Measurements from ENCODE around the gene ZNF609. TPM values are rescaled to one million over a fixed set of nuclear protein-coding genes. Genes with fewer than 3 reads are reported as not detected.
A peak's percentile ranks its signal among the peaks of the same experiment; 100 is the strongest.

ZNF609 gene
- polyA plus RNA-seq, 1 donor from 2014 or later, result 10.2 TPM

DNA sequence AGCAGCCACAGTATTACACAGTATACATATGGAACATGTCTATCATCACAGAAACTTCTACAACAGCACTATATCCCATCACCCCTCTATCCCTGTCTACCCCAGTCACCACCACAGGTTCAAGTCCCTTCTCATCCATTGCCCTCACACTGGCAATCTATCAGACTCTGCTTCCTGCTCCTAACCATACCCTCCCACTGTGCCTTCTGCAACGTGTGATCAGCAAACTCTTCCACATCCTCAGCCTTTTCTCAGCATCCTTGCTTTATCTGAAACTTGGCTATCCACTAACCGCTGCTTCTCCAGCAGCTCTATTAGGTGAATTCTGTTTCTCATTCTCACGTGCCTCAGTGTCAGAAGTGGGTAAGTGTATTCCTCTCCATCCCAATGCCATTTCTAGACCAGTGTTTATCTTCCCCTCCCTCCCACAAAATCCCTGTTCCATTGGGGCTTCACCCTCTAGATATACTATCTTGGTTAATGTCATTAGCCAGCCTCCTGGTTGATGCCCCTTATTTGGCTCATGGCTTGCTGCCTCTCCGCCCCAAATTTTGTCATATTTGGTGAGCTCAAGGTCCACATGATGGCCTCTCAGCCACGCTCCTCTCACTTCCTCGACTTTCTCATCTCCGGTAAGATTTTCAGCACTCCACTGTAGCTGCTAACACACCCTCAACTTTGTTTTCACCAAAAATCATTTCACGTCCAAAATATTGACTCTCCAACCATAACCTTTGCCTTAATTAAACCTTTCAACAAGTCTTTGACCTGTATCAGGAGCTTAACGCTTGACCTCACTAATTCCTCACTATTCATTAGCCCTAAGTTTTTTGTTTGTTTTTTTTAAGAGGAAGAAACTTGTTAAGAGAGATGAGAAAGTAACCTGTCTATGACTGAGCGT lies 245.9 kb downstream of the ZNF609 start:
- Mint-ChIP-seq H3K4me3 (peak overlapping the region in 1 of 4 donors; percentile 73), H3K9me3 (no peaks in the 10 kb centered on the region), H3K4me1 (peaks cover 14 to 21% (median 16%) of the 10 kb centered on the region in 3 donors), H3K36me3 (peaks cover 1% of the 10 kb centered on the region), H3K27me3 (peaks cover 2% of the 10 kb centered on the region), H3K27ac (peak overlapping the region in 1 of 3 donors; percentile 94)

DNA sequence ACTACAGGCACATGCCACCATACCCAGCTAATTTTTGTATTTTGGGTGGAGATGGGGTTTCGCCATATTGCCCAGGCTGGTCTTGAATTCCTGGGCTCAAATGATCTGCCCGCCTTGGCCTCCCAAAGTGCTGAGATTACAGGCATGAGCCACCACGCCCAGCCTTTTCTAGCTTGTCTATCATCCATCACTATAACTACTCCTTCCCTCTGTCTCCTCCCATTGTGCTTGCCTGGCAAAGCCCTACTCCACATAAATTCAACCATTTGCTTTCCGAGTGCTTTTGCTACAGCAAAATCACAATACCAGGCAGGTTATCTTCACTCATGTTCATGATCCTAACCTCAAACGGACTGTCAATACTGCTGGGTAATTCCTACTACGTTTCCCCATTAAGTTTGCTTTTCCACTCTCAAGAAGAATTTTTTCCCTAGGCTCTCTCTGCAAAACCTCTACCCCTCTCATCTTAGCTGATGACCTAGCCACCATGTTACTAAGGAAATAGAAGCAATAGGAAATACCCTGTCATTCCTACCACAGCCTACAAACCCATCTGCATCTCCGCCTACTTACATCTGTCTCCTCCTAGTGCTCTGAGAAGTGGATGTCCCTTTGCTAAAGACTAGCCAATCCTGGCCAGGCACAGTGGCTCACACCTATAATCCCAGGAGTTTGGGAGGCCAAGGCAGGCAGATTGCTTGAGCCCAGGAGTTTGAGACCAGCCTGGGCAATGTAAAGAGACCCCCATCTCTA lies 250.5 kb downstream of the ZNF609 start:
- Mint-ChIP-seq H3K36me3 (peaks cover 1% of the 10 kb centered on the region), H3K4me1 (peaks cover 0 to 6% (median 0%) of the 10 kb centered on the region in 3 donors), H3K27ac (peak overlapping the region in 1 of 3 donors; percentile 32), H3K4me3 (peak overlapping the region in 1 of 4 donors; percentile 65), H3K9me3 (no peaks in the 10 kb centered on the region), H3K27me3 (peaks cover 2% of the 10 kb centered on the region)

DNA sequence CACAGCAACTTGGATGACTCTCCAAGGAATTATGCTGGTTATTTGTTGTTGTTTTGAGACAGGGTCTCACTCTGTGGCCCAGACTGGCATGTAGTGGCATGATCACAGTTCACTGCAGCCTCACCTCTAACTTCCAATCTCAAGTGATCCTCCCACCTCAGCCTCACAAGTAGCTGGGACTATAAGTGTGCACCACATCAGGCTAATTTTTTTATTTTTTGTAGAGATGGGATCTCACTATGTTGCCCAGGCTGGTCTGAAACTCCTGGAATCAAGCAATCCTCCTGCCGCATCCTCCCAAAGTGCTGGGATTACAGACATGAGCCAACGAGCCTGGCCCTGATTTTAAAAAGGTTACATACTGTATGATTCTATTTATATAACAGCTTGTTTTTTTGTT lies 252.0 kb downstream of the ZNF609 start:
- no peaks in the 10 kb centered on the region for H3K9me3 Mint-ChIP-seq
- H3K4me1 Mint-ChIP-seq, result no peaks in the 10 kb centered on the region
- H3K27ac Mint-ChIP-seq, result no peak overlapping the region
- H3K36me3 Mint-ChIP-seq, result peaks cover 1% of the 10 kb centered on the region
- peaks cover 2% of the 10 kb centered on the region for H3K27me3 Mint-ChIP-seq
- H3K4me3 Mint-ChIP-seq, result no peak overlapping the region

DNA sequence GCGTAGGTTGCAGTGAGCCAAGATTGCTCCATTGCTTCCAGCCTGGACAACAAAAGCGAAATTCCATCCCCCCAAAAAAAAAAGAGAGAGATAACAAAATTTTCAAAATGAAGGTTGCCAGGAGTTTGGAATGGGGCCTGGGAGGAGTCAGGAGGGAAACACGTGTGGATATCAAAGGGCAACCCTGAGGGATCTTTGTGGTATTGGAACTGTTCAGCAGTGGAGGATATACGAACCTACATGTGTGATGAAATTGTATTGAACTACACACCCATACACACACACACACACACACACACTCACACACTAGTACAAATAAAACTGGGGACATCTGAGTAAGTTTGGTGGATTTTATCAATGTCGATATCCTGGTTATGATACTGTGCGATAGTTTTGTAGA lies 253.2 kb downstream of the ZNF609 start:
- Mint-ChIP-seq H3K4me3 (no peak overlapping the region), H3K27me3 (peaks cover 2% of the 10 kb centered on the region), H3K9me3 (no peaks in the 10 kb centered on the region), H3K36me3 (no peaks in the 10 kb centered on the region), H3K27ac (no peak overlapping the region), H3K4me1 (no peaks in the 10 kb centered on the region)

DNA sequence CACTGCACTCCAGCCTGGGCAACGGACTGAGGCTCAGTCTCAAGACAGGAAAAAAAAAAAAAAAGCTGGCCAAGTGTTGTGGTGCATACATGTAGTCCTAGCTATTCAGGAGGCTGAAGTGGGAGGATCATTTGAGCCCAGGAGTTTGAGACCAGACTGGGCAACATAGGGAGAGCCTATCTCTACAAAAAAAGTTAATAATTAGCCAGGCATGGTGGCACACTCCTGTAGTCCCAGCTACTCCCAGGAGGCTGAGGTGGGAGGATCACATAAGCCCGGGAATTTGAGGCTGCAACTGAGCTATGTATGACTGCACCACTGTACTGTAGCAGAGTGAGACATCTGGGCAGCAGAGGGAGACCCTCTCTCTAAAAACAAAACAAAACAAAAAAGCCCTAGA lies 256.1 kb downstream of the ZNF609 start:
- no peak overlapping the region for H3K27ac Mint-ChIP-seq

DNA sequence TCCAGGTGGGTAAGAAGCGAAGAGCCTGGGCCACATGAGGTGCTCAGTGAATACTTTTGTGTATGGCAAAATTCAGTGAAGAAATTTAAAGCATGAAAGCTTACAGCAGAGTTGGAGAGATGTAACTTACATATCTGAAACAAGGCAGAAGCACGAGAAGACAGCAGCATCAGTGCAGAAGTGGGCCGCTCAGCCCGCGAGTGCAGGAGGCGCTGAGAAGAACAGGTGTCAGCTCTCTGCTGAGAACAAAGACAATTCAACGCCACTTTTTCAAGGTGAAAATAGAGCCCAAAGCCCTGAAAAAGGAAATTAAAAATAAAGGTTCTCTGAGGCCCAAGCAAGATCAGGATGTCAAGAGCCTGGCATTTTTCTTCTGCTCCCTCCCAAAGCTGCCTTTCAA lies 256.8 kb downstream of the ZNF609 start:
- no peaks in the 10 kb centered on the region for H3K36me3 Mint-ChIP-seq
- no peaks in the 10 kb centered on the region for H3K4me1 Mint-ChIP-seq
- H3K9me3 Mint-ChIP-seq, result no peaks in the 10 kb centered on the region
- H3K4me3 Mint-ChIP-seq, result no peak overlapping the region
- H3K27me3 Mint-ChIP-seq, result no peaks in the 10 kb centered on the region
- no peak overlapping the region for H3K27ac Mint-ChIP-seq

More for the DNA sequence above, 256.1 kb downstream of the ZNF609 start:
- Mint-ChIP-seq H3K27me3 (no peaks in the 10 kb centered on the region), H3K4me1 (no peaks in the 10 kb centered on the region), H3K4me3 (no peak overlapping the region), H3K36me3 (no peaks in the 10 kb centered on the region), H3K9me3 (no peaks in the 10 kb centered on the region)

DNA sequence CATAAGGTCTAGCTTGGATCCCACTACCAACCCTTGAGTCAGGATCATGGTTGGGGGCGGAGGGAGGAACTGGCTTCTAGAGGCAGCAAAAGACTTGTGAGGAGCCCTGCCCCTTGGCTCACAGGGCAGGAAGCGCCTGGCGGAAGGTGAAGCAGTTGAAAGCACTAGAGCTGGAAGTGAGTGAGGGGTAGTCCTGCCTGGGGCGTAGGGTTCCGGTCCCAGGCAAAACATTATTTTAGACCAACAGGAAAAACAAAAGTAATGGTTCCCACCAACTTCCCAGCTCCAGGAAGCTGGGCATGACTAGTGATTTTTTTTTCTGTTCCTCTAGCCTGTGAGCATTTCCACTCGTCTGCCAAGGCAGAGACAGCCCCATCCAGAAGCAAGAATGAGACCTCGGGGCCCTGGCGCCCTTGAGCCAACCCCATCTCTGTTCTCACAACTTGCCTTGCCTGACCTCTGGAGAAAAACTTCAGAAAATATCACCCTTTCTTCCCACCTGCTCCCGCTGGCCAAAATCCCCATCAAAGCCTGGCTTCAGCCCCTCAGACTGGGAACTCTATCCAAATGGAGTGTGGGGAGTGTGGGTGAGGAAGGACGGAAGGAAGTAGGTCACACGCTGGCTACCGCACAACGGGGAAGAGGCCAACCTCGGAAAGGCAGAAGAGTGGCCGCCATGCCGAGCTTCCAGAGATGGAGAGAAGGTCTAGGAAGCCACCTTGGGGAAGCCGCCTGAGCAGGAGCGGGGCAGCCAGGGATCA lies 257.5 kb downstream of the ZNF609 start:
- Mint-ChIP-seq H3K4me3 (no peak overlapping the region), H3K4me1 (no peaks in the 10 kb centered on the region), H3K27ac (no peak overlapping the region), H3K36me3 (no peaks in the 10 kb centered on the region), H3K9me3 (no peaks in the 10 kb centered on the region), H3K27me3 (no peaks in the 10 kb centered on the region)

DNA sequence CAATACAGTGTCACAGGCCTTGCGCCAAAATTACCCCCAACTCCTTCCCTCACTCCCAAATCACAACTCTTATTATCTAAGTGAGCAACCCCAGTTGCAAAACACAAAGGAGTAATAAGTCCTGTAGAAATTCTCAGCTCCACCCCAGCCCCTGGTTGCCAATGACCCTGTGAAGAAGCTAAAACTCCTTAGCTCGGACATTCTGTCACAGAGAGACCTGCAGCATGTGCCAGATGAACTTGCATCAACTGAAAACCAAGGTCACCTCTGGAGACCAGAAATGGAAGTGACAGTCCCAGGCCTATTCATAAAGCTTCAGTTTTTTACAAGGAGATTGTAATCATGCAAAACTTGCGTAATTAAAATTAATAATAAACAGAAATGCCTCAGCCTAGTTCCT lies 259.8 kb downstream of the ZNF609 start:
- Mint-ChIP-seq H3K36me3 (no peaks in the 10 kb centered on the region), H3K4me3 (no peak overlapping the region), H3K27ac (no peak overlapping the region), H3K9me3 (no peaks in the 10 kb centered on the region), H3K27me3 (no peaks in the 10 kb centered on the region), H3K4me1 (no peaks in the 10 kb centered on the region)

DNA sequence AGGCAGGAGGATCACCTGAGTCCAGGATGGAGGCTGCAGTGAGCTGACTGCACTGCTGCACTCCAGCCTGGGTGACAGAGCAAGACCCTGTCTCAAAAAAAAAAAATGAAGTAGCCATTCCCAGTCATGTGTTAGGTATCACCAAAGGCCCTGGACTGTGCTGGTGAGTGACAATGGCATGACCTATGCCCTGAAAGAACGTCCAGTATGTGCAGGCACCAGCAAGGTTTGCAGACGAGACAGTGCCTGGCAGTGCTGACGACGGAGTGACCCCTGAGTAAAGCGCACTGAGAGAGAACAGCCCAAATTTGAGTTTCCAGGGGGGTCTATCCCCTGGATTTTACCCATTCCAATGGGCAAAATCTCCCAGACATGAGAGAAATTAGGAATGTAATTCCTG lies 269.8 kb downstream of the ZNF609 start:
- Mint-ChIP-seq H3K4me3 (no peak overlapping the region), H3K27ac (peak overlapping the region in 1 of 3 donors; percentile 39), H3K27me3 (no peaks in the 10 kb centered on the region), H3K4me1 (peaks cover 7 to 8% (median 8%) of the 10 kb centered on the region in 3 donors), H3K36me3 (peaks cover 4% of the 10 kb centered on the region), H3K9me3 (no peaks in the 10 kb centered on the region)

DNA sequence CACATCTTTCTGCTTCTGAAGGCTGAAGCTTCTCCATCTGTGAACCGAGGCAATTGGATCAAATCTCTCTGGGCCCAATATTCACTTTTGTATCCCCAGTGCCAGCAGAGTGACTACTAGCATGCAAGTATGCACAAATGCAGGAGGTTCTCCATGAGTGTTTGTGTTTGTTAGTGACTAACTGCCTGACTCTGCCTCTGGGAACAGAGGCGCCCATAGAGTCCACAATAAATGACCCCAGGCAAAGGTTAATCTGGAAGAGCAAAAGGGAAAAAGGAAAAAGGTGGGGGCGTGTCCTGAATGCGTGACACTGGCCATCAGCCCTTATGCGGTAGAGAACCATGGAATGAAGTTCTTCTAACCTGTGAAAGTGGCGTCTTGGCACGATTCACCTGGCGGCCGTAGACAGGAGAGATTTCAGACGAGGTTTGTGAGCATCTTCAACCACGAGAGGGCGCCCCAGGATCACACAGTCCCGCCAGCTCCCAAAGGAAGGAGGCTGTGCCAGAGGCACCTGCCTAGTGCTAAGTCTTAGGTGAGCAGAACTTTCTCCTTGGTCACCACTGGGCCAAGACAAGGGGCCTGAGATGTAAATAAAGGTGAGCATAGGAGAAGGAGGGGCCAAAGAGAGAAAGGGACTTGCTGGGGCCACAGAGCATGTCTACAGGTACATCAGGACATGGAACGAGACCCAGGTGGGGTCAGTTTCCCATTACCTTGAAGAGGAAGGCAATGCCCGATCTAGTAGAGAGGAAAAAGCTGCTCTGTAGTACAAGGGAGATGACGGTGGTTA lies 270.8 kb downstream of the ZNF609 start:
- no peak overlapping the region for H3K27ac Mint-ChIP-seq
- no peaks in the 10 kb centered on the region for H3K9me3 Mint-ChIP-seq
- peaks cover 7 to 8% (median 8%) of the 10 kb centered on the region in 3 donors for H3K4me1 Mint-ChIP-seq
- peaks cover 4% of the 10 kb centered on the region for H3K36me3 Mint-ChIP-seq
- H3K27me3 Mint-ChIP-seq, result no peaks in the 10 kb centered on the region
- peak overlapping the region in 2 of 4 donors; percentile 13 to 45 for H3K4me3 Mint-ChIP-seq

DNA sequence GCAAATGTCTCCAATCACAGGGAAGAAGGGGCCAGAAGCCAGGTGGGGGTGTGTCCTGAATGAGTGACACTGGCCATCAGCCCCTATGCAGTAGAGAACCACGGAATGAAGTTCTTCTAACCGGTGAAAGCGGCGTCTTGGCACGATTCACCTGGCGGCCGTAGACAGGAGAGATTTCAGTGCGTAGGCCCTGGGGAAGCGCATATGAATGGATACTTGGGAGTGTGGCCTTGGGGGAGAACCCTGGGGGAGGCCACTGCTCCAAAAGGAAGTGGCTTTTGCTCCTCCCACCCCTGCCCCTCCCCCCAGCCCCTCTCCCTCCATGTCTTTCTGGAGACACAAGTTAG lies 271.4 kb downstream of the ZNF609 start:
- Mint-ChIP-seq H3K27me3 (no peaks in the 10 kb centered on the region), H3K4me3 (no peak overlapping the region), H3K9me3 (no peaks in the 10 kb centered on the region), H3K4me1 (peaks cover 7 to 8% (median 8%) of the 10 kb centered on the region in 3 donors), H3K36me3 (peaks cover 4% of the 10 kb centered on the region), H3K27ac (no peak overlapping the region)

DNA sequence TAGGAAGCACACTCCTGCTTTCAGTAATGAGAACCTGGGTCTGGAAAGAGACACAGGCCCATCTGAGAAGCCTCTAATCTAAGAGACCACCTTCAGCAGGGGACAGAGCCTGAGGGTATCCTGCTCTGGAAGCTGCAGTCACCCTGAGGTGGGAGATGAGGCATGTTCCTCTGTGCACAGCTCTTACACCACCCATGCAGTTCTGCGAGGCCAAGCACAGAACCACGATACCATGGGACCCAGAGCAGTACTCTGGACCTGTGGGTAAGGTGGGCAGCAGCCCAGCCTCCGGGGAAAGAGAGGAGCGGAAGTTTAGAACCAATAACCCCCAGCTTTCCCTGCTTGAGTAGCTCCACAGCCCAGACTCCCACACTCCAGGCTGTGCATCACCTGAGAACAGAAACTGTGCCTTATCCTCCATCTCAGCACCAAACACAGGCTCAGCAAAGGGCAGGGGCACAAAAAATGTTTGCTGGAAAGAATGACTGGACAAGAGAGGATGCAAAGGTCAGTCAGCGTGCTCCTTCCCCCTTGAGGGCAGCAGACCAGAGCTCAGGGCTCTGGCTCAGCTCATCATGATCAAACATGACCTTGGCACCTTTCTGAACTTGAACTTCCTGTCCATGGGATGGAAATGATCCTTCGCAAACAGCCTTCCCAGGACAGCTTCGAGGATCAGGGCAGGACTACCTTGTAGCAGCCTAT lies 271.9 kb downstream of the ZNF609 start:
- H3K9me3 Mint-ChIP-seq, result no peaks in the 10 kb centered on the region
- H3K4me1 Mint-ChIP-seq, result peaks cover 7 to 8% (median 8%) of the 10 kb centered on the region in 3 donors
- no peaks in the 10 kb centered on the region for H3K27me3 Mint-ChIP-seq
- H3K36me3 Mint-ChIP-seq, result peaks cover 4% of the 10 kb centered on the region
- H3K4me3 Mint-ChIP-seq, result no peak overlapping the region
- no peak overlapping the region for H3K27ac Mint-ChIP-seq
